HG03469 (cell line): ENCODE data around the gene MAPT.

Source experiments
- ATAC-seq: cut with Tn5 transposase; IDR thresholded peaks from one replicate; pipeline ENCODE4 v1.9.1; 2021; ENCODE audit warnings: mild to moderate bottlenecking, moderate library complexity, moderate number of reproducible peaks; ENCODE audit not compliant: unreplicated experiment

MAPT gene

DNA sequence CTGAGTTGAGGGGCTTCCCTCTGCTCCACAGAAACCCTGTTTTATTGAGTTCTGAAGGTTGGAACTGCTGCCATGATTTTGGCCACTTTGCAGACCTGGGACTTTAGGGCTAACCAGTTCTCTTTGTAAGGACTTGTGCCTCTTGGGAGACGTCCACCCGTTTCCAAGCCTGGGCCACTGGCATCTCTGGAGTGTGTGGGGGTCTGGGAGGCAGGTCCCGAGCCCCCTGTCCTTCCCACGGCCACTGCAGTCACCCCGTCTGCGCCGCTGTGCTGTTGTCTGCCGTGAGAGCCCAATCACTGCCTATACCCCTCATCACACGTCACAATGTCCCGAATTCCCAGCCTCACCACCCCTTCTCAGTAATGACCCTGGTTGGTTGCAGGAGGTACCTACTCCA is 130.7 kb downstream of the MAPT start:
- no peak for ATAC-seq

DNA sequence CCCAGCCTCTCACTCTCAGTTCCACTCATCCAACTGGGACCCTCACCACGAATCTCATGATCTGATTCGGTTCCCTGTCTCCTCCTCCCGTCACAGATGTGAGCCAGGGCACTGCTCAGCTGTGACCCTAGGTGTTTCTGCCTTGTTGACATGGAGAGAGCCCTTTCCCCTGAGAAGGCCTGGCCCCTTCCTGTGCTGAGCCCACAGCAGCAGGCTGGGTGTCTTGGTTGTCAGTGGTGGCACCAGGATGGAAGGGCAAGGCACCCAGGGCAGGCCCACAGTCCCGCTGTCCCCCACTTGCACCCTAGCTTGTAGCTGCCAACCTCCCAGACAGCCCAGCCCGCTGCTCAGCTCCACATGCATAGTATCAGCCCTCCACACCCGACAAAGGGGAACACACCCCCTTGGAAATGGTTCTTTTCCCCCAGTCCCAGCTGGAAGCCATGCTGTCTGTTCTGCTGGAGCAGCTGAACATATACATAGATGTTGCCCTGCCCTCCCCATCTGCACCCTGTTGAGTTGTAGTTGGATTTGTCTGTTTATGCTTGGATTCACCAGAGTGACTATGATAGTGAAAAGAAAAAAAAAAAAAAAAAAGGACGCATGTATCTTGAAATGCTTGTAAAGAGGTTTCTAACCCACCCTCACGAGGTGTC is 131.3 kb downstream of the MAPT start:
- ATAC-seq: no peak

DNA sequence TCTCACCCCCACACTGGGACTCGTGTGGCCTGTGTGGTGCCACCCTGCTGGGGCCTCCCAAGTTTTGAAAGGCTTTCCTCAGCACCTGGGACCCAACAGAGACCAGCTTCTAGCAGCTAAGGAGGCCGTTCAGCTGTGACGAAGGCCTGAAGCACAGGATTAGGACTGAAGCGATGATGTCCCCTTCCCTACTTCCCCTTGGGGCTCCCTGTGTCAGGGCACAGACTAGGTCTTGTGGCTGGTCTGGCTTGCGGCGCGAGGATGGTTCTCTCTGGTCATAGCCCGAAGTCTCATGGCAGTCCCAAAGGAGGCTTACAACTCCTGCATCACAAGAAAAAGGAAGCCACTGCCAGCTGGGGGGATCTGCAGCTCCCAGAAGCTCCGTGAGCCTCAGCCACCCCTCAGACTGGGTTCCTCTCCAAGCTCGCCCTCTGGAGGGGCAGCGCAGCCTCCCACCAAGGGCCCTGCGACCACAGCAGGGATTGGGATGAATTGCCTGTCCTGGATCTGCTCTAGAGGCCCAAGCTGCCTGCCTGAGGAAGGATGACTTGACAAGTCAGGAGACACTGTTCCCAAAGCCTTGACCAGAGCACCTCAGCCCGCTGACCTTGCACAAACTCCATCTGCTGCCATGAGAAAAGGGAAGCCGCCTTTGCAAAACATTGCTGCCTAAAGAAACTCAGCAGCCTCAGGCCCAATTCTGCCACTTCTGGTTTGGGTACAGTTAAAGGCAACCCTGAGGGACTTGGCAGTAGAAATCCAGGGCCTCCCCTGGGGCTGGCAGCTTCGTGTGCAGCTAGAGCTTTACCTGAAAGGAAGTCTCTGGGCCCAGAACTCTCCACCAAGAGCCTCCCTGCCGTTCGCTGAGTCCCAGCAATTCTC is 132.1 kb downstream of the MAPT start:
- no peak for ATAC-seq

DNA sequence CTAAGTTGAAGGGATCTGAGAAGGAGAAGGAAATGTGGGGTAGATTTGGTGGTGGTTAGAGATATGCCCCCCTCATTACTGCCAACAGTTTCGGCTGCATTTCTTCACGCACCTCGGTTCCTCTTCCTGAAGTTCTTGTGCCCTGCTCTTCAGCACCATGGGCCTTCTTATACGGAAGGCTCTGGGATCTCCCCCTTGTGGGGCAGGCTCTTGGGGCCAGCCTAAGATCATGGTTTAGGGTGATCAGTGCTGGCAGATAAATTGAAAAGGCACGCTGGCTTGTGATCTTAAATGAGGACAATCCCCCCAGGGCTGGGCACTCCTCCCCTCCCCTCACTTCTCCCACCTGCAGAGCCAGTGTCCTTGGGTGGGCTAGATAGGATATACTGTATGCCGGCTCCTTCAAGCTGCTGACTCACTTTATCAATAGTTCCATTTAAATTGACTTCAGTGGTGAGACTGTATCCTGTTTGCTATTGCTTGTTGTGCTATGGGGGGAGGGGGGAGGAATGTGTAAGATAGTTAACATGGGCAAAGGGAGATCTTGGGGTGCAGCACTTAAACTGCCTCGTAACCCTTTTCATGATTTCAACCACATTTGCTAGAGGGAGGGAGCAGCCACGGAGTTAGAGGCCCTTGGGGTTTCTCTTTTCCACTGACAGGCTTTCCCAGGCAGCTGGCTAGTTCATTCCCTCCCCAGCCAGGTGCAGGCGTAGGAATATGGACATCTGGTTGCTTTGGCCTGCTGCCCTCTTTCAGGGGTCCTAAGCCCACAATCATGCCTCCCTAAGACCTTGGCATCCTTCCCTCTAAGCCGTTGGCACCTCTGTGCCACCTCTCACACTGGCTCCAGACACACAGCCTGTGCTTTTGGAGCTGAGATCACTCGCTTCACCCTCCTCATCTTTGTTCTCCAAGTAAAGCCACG is 133.0 kb downstream of the MAPT start:
- no peak for ATAC-seq

DNA sequence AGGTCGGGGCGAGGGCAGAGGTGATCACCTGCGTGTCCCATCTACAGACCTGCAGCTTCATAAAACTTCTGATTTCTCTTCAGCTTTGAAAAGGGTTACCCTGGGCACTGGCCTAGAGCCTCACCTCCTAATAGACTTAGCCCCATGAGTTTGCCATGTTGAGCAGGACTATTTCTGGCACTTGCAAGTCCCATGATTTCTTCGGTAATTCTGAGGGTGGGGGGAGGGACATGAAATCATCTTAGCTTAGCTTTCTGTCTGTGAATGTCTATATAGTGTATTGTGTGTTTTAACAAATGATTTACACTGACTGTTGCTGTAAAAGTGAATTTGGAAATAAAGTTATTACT is 133.6 kb downstream of the MAPT start:
- ATAC-seq: no peak

DNA sequence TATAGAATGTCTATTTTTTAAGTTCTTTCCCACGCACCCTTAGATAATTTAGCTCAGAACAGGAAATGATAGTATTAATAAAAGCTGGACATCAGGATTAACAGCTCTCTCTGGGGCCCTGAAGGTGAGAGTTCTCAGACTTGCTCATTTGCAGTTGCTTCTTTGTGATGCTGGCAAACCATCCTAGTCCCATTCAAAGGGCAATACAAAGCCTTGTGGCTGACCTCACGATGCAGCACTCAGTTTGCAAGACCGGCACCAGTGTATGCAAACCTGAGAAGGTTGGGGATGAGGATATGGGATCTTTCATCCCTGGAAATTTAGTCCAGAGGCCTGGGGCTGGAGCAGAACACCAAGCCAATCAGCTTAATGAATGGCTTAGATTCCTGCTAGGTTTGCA is 134.0 kb downstream of the MAPT start:
- no peak for ATAC-seq

DNA sequence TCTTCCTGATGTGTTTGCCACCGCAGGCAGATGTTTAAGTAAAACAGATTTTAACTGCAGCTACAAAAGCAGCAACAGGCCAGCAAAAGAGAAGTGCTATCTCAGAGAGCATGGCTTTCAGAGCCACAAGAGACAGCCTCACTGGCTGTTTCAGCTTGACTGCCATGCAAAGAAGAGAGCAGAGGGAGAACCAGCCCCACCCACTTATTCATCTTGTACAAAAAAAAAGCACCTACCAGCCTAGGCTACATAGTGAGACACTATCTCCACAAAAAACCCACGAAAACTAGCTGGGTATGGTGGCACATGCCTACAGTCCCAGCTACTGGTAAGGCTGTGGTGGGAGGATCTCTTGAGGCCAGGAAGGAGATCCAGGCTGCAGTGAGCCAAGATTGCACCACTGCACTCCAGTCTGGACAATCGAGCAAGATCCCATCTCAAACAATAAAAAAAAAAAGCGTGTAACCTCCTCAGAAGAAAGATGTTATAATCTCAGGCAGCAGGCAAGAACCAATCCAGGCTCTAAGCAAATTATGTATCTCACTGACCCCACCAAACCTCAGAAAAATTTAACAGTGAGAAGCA is 134.7 kb downstream of the MAPT start:
- ATAC-seq: no peak

DNA sequence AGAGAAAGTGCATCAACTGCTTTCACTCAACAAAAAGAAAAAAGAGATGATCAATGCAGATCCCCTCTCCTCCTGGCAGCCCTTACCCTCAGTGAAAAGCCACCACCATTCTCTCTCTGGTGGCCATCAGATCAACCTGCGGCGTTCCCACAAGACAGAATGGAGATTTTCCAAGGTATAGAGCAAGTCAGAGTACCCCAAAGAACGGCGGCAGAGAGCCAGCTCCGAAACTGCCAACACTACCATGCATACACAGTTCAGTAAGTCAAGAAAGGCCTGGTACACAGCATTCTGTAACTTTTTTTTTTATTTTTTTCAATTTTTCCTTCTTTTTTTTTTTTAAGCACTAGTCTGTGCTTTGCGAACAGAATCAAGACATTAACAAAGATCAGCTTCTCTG is 135.3 kb downstream of the MAPT start:
- ATAC-seq: no peak

DNA sequence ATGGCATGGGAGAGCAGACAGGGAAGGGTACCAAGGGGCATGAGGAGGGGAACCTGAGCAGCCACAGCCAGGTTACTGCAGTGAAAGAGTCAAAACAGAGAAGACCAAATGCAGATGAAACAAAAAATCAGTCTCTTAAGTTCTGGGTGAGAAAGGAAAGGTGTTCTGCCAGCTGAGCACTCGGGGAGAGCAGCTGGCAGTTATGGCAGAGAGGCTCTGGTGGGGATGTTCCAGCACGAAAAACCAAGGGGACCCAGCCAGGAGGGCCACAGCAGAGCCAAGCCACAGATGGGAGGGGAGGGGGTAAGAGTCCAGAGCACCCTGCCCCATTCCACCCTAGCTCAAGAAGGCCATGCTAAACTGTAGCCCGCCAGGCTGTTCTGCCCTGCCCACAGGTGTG is 136.4 kb downstream of the MAPT start:
- ATAC-seq: no peak

DNA sequence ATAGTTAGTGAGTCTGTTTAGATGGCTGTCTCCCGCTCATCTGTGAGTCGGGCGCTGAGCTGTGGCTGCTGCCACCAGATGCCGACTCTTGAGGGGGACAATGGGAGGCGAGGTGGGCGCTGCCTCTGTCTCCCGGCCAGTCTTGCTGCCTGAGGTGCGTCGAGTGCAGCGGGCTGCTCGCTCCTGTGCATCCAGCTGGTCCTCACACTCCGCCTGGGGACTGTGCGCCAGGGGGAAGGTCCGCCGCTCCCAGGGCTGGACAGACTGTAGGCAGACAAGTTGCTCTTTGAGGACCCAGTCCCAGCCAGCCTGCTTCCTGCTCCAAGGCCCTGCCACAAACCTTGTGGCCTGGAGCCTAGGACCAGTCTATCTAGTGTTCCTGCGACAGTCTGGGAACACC is 137.1 kb downstream of the MAPT start:
- no peak for ATAC-seq

DNA sequence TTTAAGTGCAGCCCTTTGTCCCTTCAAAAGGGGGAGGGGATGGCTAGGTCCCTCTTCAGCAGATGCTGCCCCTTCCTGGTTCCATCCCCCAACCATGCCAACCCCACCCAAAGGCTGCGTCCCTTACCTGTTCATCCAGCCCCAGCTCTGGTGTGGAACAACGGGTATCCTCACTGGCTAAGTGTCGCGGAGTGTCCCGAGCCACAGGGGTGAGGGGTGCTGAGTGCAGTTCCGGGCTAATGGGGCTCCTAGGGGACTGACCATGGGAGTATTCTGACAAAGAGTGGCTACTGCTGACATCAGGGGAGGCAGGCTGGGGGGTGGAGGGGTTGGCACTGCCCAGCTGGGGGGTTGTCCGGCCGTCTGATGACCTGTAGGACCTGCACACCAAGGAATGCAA is 137.6 kb downstream of the MAPT start:
- ATAC-seq: no peak

DNA sequence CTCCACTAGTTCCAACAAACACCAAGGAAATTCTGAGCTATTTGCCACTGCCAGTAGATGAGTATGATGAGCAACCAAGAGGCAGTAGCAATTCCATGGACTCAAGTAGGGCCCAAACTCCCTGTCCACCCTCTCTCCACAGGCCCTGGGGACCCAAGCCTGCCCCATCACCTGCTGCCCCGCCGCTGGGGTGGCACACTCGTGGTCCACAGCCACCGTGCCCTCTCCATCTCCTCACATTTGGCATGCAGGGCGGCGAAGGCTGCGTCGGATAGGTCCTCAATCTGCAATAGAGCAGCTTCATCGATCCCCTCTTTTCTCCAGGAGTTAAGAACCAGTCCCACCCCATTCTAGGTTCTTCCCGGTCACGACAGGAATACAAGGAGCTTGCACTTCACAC is 138.6 kb downstream of the MAPT start:
- ATAC-seq: no peak

DNA sequence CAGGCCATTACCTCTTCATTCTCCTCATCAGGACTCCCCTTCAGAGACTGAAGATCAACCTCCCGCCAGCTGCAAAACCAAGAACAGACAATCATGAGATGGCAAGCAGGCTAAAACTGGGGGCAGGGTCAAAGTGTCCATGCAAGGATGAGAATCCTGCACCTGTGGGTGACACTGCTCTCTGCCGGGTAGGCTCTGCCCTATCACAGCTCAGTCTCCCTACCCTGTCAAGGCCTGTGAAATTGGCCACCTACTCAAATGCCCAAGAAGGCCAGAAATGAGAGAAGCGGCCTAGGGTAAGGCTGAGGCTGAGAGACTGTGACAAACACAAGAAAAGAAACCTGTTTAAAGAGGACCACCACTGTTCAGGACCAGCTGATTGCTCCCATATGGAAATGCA is 139.0 kb downstream of the MAPT start:
- no peak for ATAC-seq

DNA sequence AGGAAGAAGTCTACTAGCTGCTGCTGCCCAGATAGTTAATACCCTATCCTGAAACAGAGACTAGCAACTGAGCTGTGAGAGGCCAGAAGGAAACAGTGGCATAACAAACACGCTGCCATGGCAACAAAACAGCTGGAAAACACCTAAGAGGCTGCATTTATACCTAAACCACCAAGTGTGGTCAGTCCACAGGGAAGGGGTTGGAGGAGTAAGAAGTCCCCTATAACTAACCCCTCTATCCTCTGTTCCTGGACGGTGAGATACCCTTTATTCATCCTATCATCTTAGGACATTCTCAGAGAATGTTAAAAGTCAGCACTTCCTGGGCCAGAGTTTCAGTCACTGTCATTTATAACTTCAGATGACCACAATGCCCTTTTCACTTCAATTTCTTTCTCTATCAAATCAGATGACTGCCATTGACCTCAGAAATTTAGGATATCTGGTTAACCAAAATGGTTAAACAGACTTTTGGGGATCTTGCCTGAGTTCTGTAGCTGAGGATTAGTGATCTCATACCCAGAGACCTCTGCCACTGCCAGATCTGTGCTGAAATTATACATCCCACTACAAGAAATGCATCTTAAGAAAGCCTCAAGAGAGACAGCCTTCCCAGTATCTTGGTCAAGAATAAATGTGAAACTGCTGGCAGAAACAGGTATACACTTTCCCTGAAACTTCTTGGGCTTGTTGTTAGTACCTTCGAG is 140.9 kb downstream of the MAPT start:
- ATAC-seq: no peak

DNA sequence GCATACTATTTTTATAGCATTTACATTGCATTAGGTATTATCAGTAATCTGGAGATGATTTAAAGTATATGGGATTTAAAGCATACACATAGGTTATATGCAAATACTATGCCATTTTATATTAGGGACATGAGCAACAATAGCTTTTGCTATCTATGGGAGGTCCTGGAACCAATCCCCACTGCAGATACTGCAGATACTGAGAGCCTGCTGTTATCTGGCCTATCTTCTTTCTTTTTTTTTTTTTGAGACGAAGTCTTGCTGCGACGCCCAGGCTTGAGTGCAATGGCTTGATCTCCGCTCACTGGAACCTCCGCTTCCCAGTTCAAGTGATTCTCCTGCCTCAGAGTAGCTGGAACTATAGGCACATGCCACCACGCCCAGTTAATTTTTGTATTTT is 142.1 kb downstream of the MAPT start:
- ATAC-seq: no peak

DNA sequence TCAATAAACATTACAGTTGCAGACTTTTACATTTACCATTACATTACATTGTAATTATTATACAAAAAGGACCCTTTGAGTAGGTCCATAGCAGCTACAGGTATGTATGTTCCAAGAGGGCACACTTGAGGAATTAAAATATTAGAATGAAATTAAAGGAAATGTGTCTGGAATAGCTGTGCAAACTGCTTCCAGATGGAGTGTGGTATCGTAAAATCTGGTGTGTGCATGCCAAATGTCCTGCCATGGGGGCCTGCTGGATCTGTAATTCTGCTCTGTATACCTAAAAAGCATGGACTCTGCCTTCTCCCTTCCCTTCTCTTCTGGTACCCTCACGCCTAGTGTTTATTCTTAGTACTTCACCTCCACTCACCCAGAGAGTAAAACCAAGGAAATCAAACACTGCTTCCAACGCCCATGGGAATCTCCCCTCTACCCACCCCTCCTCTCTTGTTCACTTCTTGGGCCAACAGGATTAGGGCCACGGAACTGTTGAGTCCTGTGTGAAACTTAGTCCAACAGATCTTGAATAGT is 143.4 kb downstream of the MAPT start:
- no peak for ATAC-seq

DNA sequence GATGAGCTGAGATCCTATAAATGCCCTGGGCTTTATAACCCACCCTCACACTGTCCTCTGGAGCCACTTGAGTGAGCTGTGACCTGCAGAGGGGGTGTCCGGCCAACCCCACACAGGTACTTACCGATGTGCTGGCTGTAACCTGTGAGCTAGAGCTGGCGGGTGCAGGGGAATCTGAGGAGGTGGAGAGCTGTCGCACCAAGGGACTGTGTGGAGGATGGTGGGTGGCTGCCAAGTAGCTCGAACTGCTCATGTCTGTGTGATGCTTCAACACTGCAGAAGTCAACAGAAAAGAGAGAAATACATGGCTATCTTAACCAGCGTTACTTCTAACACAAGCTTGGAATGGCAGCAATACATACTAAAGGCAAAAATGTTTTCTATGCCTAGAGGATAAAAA is 144.1 kb downstream of the MAPT start:
- ATAC-seq: no peak

DNA sequence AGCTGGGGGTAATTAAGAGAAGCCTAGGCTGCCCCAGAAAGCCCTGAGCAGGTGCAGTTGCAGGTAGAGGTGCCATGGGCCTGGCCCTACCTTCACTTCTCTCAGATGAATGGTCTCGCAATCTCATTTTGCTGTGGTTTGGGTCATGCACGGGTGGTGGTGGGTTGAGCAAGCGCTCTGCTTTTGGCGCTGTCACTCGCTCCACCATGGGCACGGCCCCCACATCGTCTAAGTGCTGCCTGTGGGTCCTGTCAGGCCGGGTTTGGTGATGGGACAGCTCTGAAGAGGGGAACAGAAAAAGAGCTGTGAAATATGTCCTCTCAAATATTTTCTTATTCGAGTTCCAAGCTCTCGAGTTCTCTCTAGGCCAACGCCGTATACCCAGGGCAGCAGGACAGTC is 144.6 kb downstream of the MAPT start:
- no peak for ATAC-seq

DNA sequence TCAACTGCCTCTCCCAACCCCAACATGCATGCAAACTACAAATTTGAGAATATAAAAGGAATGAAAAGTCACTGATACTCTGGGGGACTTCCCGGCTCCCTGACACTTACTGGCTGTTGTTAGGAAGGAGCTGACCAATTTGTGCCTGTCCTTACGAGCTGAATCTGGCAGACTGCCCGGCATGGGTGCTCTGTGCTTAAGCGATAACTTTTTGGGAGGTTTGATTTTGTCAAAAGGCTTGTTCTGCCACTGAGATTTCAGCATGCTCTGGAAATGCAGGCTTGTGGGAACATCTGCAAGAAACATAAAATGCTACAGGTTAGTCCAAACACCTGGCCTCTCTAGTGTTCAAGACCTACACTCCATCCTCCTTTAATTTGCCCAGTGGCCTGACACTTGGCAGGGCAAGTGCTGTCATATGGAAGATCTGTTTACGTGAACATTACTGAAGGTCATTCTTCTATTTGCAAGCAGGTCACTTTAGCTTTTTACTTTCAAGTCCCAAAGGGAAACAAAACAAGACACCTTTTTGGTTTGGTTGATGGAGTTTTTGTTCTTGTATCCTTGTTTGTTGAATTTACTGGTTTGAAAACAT is 145.3 kb downstream of the MAPT start:
- no peak for ATAC-seq

DNA sequence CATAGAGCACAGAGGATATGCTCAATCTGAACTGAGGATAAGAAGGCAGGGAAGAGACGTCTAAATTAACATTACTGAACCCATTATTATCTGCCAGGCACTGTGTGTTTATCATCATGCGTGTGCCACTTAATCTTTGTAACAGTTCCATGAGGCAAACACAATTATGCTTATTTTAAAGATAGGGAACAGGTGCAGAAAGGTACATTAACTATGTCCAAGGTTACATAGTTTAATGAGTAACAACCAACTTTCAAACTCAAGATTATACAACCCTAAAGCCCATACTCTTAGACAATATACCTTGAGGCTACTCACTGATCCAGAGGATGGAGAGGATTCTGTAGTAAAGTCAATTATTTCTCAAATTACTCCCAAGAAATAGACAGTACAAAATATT is 147.9 kb downstream of the MAPT start:
- ATAC-seq: no peak
